HL-60 (cell line): Measurements from ENCODE around the gene ISYNA1.

ENCODE experiments used
- GABPA ChIP-seq: IDR thresholded peaks from 2 replicates; pipeline ENCODE4 v1.6.1; 2012; ENCODE audit warnings: low read depth
- POLR2AphosphoS5 ChIP-seq: IDR thresholded peaks from 2 replicates; pipeline ENCODE4 v1.6.1; 2012; ENCODE audit warnings: low read depth
- TF ChIP-seq, protein P1 (sequence below): IDR thresholded peaks from one replicate; pipeline ENCODE4 v1.5.1; 2011; ENCODE audit warnings: low read length, control low read depth, inconsistent platforms; ENCODE audit not compliant: insufficient read depth
- TF ChIP-seq, protein P2 (sequence below): IDR thresholded peaks from 2 replicates; pipeline ENCODE4 v1.6.1; 2012; ENCODE audit warnings: low read depth; ENCODE audit not compliant: insufficient replicate concordance

DNA sequence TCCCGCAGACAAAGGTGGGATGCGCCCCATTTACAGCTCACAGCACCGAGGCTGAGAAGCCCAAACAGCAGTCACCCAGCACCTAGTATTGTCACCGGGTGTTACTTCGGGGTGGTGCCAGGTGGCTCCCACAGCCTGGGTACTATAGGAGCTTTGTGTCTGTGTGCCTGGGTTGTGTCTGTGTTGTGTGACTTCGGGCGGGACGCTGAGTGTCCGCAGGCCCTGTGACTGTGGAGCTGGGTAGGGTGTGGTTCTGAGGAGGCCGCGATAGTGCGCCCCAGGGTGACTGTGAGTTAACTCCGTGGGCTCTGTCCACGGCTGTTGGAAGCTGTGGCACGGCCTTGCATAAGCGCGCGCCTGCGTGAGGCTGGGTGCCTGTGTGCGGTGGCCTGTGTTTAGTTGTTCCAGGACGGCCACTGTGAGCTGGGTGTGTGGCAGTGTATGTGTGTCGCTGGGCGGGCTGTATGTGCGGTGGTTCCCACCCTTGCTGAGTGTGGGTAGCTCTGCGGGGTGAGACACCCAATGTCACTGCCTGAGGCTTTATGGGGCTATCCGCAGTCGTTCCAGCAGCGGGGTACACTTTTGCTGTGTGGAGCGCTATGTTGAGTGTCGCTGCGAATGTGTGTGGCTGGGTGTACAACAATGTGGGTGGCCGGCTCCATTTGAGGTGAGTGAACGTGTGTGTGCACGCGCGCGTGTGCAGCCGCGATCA, 19.3 kb downstream of the ISYNA1 start:
- TF ChIP-seq, protein P1, sequence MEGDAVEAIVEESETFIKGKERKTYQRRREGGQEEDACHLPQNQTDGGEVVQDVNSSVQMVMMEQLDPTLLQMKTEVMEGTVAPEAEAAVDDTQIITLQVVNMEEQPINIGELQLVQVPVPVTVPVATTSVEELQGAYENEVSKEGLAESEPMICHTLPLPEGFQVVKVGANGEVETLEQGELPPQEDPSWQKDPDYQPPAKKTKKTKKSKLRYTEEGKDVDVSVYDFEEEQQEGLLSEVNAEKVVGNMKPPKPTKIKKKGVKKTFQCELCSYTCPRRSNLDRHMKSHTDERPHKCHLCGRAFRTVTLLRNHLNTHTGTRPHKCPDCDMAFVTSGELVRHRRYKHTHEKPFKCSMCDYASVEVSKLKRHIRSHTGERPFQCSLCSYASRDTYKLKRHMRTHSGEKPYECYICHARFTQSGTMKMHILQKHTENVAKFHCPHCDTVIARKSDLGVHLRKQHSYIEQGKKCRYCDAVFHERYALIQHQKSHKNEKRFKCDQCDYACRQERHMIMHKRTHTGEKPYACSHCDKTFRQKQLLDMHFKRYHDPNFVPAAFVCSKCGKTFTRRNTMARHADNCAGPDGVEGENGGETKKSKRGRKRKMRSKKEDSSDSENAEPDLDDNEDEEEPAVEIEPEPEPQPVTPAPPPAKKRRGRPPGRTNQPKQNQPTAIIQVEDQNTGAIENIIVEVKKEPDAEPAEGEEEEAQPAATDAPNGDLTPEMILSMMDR, result no peak
- no peak; the same call in 1 of the 2 replicates for TF ChIP-seq POLR2AphosphoS5
- no peak for TF ChIP-seq GABPA
- TF ChIP-seq, protein P2, sequence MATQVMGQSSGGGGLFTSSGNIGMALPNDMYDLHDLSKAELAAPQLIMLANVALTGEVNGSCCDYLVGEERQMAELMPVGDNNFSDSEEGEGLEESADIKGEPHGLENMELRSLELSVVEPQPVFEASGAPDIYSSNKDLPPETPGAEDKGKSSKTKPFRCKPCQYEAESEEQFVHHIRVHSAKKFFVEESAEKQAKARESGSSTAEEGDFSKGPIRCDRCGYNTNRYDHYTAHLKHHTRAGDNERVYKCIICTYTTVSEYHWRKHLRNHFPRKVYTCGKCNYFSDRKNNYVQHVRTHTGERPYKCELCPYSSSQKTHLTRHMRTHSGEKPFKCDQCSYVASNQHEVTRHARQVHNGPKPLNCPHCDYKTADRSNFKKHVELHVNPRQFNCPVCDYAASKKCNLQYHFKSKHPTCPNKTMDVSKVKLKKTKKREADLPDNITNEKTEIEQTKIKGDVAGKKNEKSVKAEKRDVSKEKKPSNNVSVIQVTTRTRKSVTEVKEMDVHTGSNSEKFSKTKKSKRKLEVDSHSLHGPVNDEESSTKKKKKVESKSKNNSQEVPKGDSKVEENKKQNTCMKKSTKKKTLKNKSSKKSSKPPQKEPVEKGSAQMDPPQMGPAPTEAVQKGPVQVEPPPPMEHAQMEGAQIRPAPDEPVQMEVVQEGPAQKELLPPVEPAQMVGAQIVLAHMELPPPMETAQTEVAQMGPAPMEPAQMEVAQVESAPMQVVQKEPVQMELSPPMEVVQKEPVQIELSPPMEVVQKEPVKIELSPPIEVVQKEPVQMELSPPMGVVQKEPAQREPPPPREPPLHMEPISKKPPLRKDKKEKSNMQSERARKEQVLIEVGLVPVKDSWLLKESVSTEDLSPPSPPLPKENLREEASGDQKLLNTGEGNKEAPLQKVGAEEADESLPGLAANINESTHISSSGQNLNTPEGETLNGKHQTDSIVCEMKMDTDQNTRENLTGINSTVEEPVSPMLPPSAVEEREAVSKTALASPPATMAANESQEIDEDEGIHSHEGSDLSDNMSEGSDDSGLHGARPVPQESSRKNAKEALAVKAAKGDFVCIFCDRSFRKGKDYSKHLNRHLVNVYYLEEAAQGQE, result no peak
